ENCODE results near the gene KCNB1. TPM values are rescaled to one million over a fixed set of nuclear protein-coding genes. Genes with fewer than 3 reads are reported as not detected.
A peak's percentile ranks its signal among the peaks of the same experiment; 100 is the strongest.

KCNB1 gene
- total RNA-seq, 1 experiment from 2014 or later: 0.68 TPM

GRCh38 chr20:49424536-49424935 lies 57.9 kb downstream of the KCNB1 start:
- no peaks in the 10 kb centered on the region for H3K4me1 Mint-ChIP-seq
- Histone ChIP-seq H3K79me2 (ENCODE audit: insufficient read depth, low read length) (no peaks in the 10 kb centered on the region), H4K8ac (replicated peaks; ENCODE audit: insufficient read length, low read depth, low read length) (no peak overlapping the region), H2BK12ac (ENCODE audit: insufficient read length, low read depth, low read length) (no peak overlapping the region), H4K91ac (ENCODE audit: insufficient read length, low read depth, low read length) (no peak overlapping the region), H2AFZ (ENCODE audit: low read length) (no peak overlapping the region), H2BK5ac (ENCODE audit: insufficient read length, low read length) (no peak overlapping the region), H3K9ac (ENCODE audit: extremely low read depth, insufficient read length, low read length) (no peak overlapping the region), H3K56ac (ENCODE audit: insufficient read length, low read depth, low read length) (no peak overlapping the region), H3K4ac (ENCODE audit: low read depth, low read length) (no peak overlapping the region), H2BK15ac (ENCODE audit: low read depth, low read length) (no peak overlapping the region), H3K23ac (ENCODE audit: insufficient read length, low read depth, low read length) (no peak overlapping the region), H3K14ac (ENCODE audit: insufficient read depth, low read length) (no peak overlapping the region), H3K79me1 (ENCODE audit: insufficient read depth, low read depth, low read length, poor library complexity, severe bottlenecking) (no peaks in the 10 kb centered on the region), H3K4me1 (ENCODE audit: insufficient read depth, low read length) (no peaks in the 10 kb centered on the region), H3K9me3 (ENCODE audit: control insufficient read depth, low read depth, low read length) (no peaks in the 10 kb centered on the region), H3T11ph (ENCODE audit: low read length) (no peak overlapping the region), H4K20me1 (ENCODE audit: control insufficient read depth, insufficient read depth, insufficient read length) (no peaks in the 10 kb centered on the region), H3K4me2 (ENCODE audit: insufficient read depth, insufficient read length, low read length) (no peak overlapping the region), H3K18ac (ENCODE audit: insufficient read length, low read depth, low read length) (no peak overlapping the region), H3K27me3 (ENCODE audit: insufficient read depth, low read length) (no peaks in the 10 kb centered on the region), H2BK120ac (ENCODE audit: low read depth, low read length, poor library complexity, severe bottlenecking) (no peak overlapping the region), H3K27ac (ENCODE audit: insufficient read length, low read depth, low read length) (no peak overlapping the region), H3K23me2 (ENCODE audit: insufficient read length, low read depth, low read length, poor library complexity, severe bottlenecking) (no peaks in the 10 kb centered on the region), H2AK5ac (ENCODE audit: insufficient read length, low read length) (no peak overlapping the region), H4K5ac (ENCODE audit: insufficient read length, low read depth, low read length) (no peak overlapping the region), H2BK20ac (ENCODE audit: low read depth, low read length, poor library complexity, severe bottlenecking) (no peak overlapping the region)
- H3K36me3 Mint-ChIP-seq (ENCODE audit: insufficient read depth in 1 of 3, low read depth in 3 of 3): no peaks in the 10 kb centered on the region
- peak; percentile 40 for DNase-seq
- H3K27me3 Mint-ChIP-seq (ENCODE audit: low read depth): peaks cover 8% of the 10 kb centered on the region
- no peak overlapping the region for H3K27ac Mint-ChIP-seq
- no peaks in the 10 kb centered on the region for H3K9me3 Mint-ChIP-seq
- TF ChIP-seq CTCF (conservative IDR thresholded peaks at IDR 0.05): no peak
- H3K4me3 Mint-ChIP-seq: no peak overlapping the region
- no CpG with 5 or more reads among the region's 13 CpGs for WGBS (ENCODE audit: extremely low coverage, insufficient read length, low lambda C conversion rate)

Measured in H9 (cell line).